Measurements from ENCODE around the gene ATP8B4. TPM values are rescaled to one million over a fixed set of nuclear protein-coding genes. Genes with fewer than 3 reads are reported as not detected.

The ATP8B4 gene
- total RNA-seq, 4 donors from 2014 or later, result 11.8 to 18.2 (median 13.4) TPM

- Histone ChIP-seq H3K4me3 (no peak overlapping the region), H3K9me3 (no peaks in the 10 kb centered on the region), H3K4me1 (peaks cover 0 to 6% (median 0%) of the 10 kb centered on the region in 4 donors), H3K36me3 (no peaks in the 10 kb centered on the region), H3K27ac (no peak overlapping the region), H3K27me3 (no peaks in the 10 kb centered on the region)
- TF ChIP-seq, protein P1, sequence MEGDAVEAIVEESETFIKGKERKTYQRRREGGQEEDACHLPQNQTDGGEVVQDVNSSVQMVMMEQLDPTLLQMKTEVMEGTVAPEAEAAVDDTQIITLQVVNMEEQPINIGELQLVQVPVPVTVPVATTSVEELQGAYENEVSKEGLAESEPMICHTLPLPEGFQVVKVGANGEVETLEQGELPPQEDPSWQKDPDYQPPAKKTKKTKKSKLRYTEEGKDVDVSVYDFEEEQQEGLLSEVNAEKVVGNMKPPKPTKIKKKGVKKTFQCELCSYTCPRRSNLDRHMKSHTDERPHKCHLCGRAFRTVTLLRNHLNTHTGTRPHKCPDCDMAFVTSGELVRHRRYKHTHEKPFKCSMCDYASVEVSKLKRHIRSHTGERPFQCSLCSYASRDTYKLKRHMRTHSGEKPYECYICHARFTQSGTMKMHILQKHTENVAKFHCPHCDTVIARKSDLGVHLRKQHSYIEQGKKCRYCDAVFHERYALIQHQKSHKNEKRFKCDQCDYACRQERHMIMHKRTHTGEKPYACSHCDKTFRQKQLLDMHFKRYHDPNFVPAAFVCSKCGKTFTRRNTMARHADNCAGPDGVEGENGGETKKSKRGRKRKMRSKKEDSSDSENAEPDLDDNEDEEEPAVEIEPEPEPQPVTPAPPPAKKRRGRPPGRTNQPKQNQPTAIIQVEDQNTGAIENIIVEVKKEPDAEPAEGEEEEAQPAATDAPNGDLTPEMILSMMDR (IDR thresholded peaks at IDR 0.05), result no peak
- TF ChIP-seq EP300 (IDR thresholded peaks at IDR 0.05) (no peak), POLR2A (IDR thresholded peaks at IDR 0.05) (no peak)
- DNase-seq (ENCODE audit: low spot score in 2 of 2), result no peak
- 69 to 71% methylated on average over 6 of the region's 6 CpGs for WGBS, 2 donors
These were observed 25.5 kb upstream of the ATP8B4 start for GRCh38 chr15:50144341-50145120.

DNA sequence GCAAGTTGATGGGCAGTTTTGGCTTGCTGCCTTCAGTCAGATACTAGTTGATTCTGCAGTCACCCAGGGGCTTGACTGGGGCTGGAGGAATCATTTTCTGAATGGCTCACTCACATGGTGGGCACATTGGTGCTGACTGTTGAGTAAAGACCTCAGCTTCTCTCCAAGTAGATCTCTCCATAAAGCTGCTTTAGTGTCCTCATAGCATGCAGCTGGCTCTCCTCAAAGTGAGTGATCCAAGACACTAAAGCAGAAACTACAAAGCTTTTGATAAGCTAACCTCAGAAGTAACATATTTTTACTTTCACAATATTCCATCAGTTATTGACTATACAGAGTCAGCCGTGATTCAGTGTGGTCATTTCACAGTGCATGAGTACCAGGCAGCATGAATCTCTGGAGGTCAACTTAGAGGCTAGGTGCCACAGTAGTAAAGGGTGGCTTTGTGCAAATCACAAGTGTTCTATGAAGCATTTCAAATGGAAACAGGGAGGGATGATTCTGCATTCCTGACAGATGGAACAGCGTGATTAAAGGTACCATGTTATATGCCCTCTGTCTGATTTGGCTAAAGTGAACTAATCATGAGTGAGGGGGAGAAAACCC is 24.3 kb upstream of the ATP8B4 start:
- H3K4me1 ChIP-seq, result peaks cover 0 to 6% (median 0%) of the 10 kb centered on the region in 4 donors

GRCh38 chr15:50141856-50142255 is 22.8 kb upstream of the ATP8B4 start:
- Histone ChIP-seq H3K27ac (no peak overlapping the region), H3K4me1 (peaks cover 0 to 6% (median 0%) of the 10 kb centered on the region in 4 donors), H3K27me3 (no peaks in the 10 kb centered on the region), H3K36me3 (no peaks in the 10 kb centered on the region), H3K9me3 (no peaks in the 10 kb centered on the region), H3K4me3 (no peak overlapping the region)
- 78 to 87% methylated on average over 5 of the region's 5 CpGs for WGBS, 2 donors
- TF ChIP-seq EP300 (IDR thresholded peaks at IDR 0.05), result no peak
- no peak for TF ChIP-seq POLR2A (IDR thresholded peaks at IDR 0.05)
- TF ChIP-seq, protein P1 (IDR thresholded peaks at IDR 0.05), result no peak
- no peak for DNase-seq (ENCODE audit: low spot score in 2 of 2)

More for the DNA sequence above, 24.3 kb upstream of the ATP8B4 start:
- H3K9me3 ChIP-seq, result no peaks in the 10 kb centered on the region
- no peak overlapping the region for H3K27ac ChIP-seq
- H3K36me3 ChIP-seq, result no peaks in the 10 kb centered on the region
- TF ChIP-seq, protein P1 (IDR thresholded peaks at IDR 0.05), result no peak
- TF ChIP-seq POLR2A (IDR thresholded peaks at IDR 0.05) (no peak), EP300 (IDR thresholded peaks at IDR 0.05) (no peak)
- no peak for DNase-seq (ENCODE audit: low spot score in 2 of 2)
- WGBS, 2 donors, result 87 to 95% methylated on average over 2 of the region's 2 CpGs
- H3K4me3 ChIP-seq, result no peak overlapping the region
- H3K27me3 ChIP-seq, result no peaks in the 10 kb centered on the region

GRCh38 chr15:50140983-50141382 is 21.9 kb upstream of the ATP8B4 start:
- TF ChIP-seq, protein P1 (IDR thresholded peaks at IDR 0.05), result no peak
- TF ChIP-seq EP300 (IDR thresholded peaks at IDR 0.05) (no peak), POLR2A (IDR thresholded peaks at IDR 0.05) (no peak)
- Histone ChIP-seq H3K27me3 (no peaks in the 10 kb centered on the region), H3K27ac (no peak overlapping the region), H3K4me1 (peaks cover 0 to 6% (median 0%) of the 10 kb centered on the region in 4 donors), H3K4me3 (no peak overlapping the region), H3K36me3 (no peaks in the 10 kb centered on the region), H3K9me3 (no peaks in the 10 kb centered on the region)
- DNase-seq (ENCODE audit: low spot score in 2 of 2), result no peak
- WGBS, 2 donors, result 76 to 89% methylated on average over 3 of the region's 3 CpGs

- no peaks in the 10 kb centered on the region for H3K9me3 ChIP-seq
- H3K4me3 ChIP-seq, result no peak overlapping the region
- no peaks in the 10 kb centered on the region for H3K36me3 ChIP-seq
- no peak for DNase-seq (ENCODE audit: low spot score in 2 of 2)
- H3K27me3 ChIP-seq, result no peaks in the 10 kb centered on the region
- WGBS, 2 donors, result 0% methylated on average over 1 of the region's 1 CpG
- TF ChIP-seq, protein P1 (IDR thresholded peaks at IDR 0.05), result no peak
- TF ChIP-seq EP300 (IDR thresholded peaks at IDR 0.05) (no peak), POLR2A (IDR thresholded peaks at IDR 0.05) (no peak)
- H3K4me1 ChIP-seq, result peaks cover 0 to 1% (median 0%) of the 10 kb centered on the region in 4 donors
- no peak overlapping the region for H3K27ac ChIP-seq
These were observed 21.1 kb upstream of the ATP8B4 start for GRCh38 chr15:50140098-50140497.

All from tibial nerve (tissue), 4 donors.